Neural cell (in vitro differentiated cells): Measurements from ENCODE around the gene LRRC27.

ENCODE experiments used
- CTCF ChIP-seq: fragments of 450-650 bp; IDR thresholded peaks from 2 replicates; pipeline ENCODE4 v1.5.1; 2014; ENCODE audit warnings: antibody characterized with exemption, mild to moderate bottlenecking, moderate library complexity; ENCODE audit not compliant: poor library complexity, severe bottlenecking
- MXI1 ChIP-seq: fragments of 450-650 bp; conservative IDR thresholded peaks from 2 replicates; pipeline ENCODE4 v1.6.1; 2014; ENCODE audit warnings: antibody characterized with exemption, mild to moderate bottlenecking; ENCODE audit not compliant: poor library complexity, severe bottlenecking
- POLR2AphosphoS5 ChIP-seq: IDR thresholded peaks from 2 replicates; pipeline ENCODE4 v1.6.1; 2012
- TAF1 ChIP-seq: IDR thresholded peaks from 2 replicates; pipeline ENCODE4 v1.6.1; 2012; ENCODE audit warnings: low read depth

DNA sequence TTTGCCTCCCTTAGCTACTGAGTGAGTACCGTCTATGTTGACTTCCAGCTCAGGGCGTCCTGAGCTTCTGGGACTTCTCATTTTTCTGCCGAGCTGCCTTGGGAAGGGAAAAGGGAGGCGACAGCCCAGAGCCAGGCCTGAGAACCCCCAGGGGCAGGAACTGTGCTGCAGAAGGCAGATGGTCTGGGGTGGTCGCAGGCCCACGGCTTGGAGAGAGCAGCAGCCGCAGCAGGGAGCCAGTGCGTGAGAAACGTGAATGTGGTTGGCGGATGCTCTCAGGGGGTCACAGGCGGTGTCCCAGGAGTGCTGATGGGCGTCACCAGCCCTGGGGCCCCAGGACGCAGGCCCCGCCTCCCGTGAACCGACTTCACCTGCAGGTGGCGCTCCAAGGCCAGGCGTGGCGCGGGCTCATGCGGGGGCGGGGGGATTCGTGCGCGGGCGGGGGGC, 55.8 kb downstream of the LRRC27 start:
- TF ChIP-seq CTCF = peak; percentile 55
- no peak for TF ChIP-seq MXI1
- TF ChIP-seq TAF1 = no peak
- no peak for TF ChIP-seq POLR2AphosphoS5
